Effector memory CD4-positive, alpha-beta T cell (primary cell): ENCODE measurements around the gene TRMU.

Experiments
- DNase-seq, 3 donors: peaks; one replicate each; pipeline ENCODE4 v3.0.0-alpha.2; 2020
- H3K27ac ChIP-seq: 2 replicates; pipeline ENCODE4 v1.7.0; 2013; ENCODE audit warnings: mild to moderate bottlenecking, low read length, moderate library complexity; ENCODE audit not compliant: insufficient read depth, poor library complexity, severe bottlenecking
- H3K27me3 ChIP-seq: replicated peaks from 2 replicates; pipeline ENCODE4 v1.7.0; 2013; ENCODE audit warnings: mild to moderate bottlenecking, low read length; ENCODE audit not compliant: insufficient read depth, control insufficient read depth, poor library complexity, severe bottlenecking
- H3K36me3 ChIP-seq: 2 replicates; pipeline ENCODE4 v1.7.0; 2013; ENCODE audit warnings: mild to moderate bottlenecking, low read length, moderate library complexity; ENCODE audit not compliant: control insufficient read depth, insufficient read depth
- H3K4me1 ChIP-seq: 2 replicates; pipeline ENCODE4 v1.7.0; 2013; ENCODE audit warnings: low read length, mild to moderate bottlenecking; ENCODE audit not compliant: control insufficient read depth, insufficient read depth, poor library complexity, severe bottlenecking
- H3K4me3 ChIP-seq: 2 replicates; pipeline ENCODE4 v1.7.0; 2013; ENCODE audit warnings: low read length, low read depth, mild to moderate bottlenecking; ENCODE audit not compliant: insufficient read depth, poor library complexity, severe bottlenecking
- H3K9me3 ChIP-seq: 2 replicates; pipeline ENCODE4 v1.7.0; 2013; ENCODE audit warnings: mild to moderate bottlenecking, low read length, moderate library complexity; ENCODE audit not compliant: control insufficient read depth

The TRMU gene

GRCh38 chr22:46362203-46362933 is 26.9 kb downstream of the TRMU start:
- H3K36me3 ChIP-seq = peaks cover 4% of the 10 kb centered on the region
- H3K4me1 ChIP-seq = no peaks in the 10 kb centered on the region
- DNase-seq = no peak
- H3K9me3 ChIP-seq = no peaks in the 10 kb centered on the region
- H3K27ac ChIP-seq = no peak overlapping the region
- H3K27me3 ChIP-seq = no peaks in the 10 kb centered on the region
- no peak overlapping the region for H3K4me3 ChIP-seq

GRCh38 chr22:46362934-46363515 is 27.5 kb downstream of the TRMU start:
- Histone ChIP-seq H3K27me3 (peaks cover 3% of the 10 kb centered on the region), H3K9me3 (no peaks in the 10 kb centered on the region), H3K27ac (no peak overlapping the region), H3K4me1 (no peaks in the 10 kb centered on the region), H3K36me3 (no peaks in the 10 kb centered on the region), H3K4me3 (no peak overlapping the region)
- DNase-seq = no peak

GRCh38 chr22:46363611-46364321 is 28.3 kb downstream of the TRMU start:
- Histone ChIP-seq H3K27me3 (peaks cover 3% of the 10 kb centered on the region), H3K9me3 (no peaks in the 10 kb centered on the region), H3K4me3 (no peak overlapping the region), H3K36me3 (no peaks in the 10 kb centered on the region), H3K4me1 (no peaks in the 10 kb centered on the region), H3K27ac (no peak overlapping the region)
- DNase-seq = no peak

GRCh38 chr22:46364341-46365165 is 29.0 kb downstream of the TRMU start:
- H3K9me3 ChIP-seq = no peaks in the 10 kb centered on the region
- peaks cover 3% of the 10 kb centered on the region for H3K27me3 ChIP-seq
- no peak overlapping the region for H3K4me3 ChIP-seq
- DNase-seq = no peak
- no peaks in the 10 kb centered on the region for H3K4me1 ChIP-seq
- H3K36me3 ChIP-seq = no peaks in the 10 kb centered on the region
- no peak overlapping the region for H3K27ac ChIP-seq

- no peak for DNase-seq
- peaks cover 2% of the 10 kb centered on the region for H3K4me1 ChIP-seq
- no peaks in the 10 kb centered on the region for H3K9me3 ChIP-seq
- H3K27ac ChIP-seq = no peak overlapping the region
- no peaks in the 10 kb centered on the region for H3K36me3 ChIP-seq
- peaks cover 3% of the 10 kb centered on the region for H3K27me3 ChIP-seq
- no peak overlapping the region for H3K4me3 ChIP-seq
Measured at GRCh38 chr22:46365166-46365624, 29.7 kb downstream of the TRMU start.

- no peaks in the 10 kb centered on the region for H3K9me3 ChIP-seq
- no peaks in the 10 kb centered on the region for H3K36me3 ChIP-seq
- H3K27me3 ChIP-seq = peaks cover 3% of the 10 kb centered on the region
- no peak for DNase-seq
- no peak overlapping the region for H3K4me3 ChIP-seq
- no peak overlapping the region for H3K27ac ChIP-seq
- H3K4me1 ChIP-seq = peaks cover 11% of the 10 kb centered on the region
Measured at GRCh38 chr22:46366327-46366731, 30.8 kb downstream of the TRMU start.

- no peak for DNase-seq
- Histone ChIP-seq H3K27ac (no peak overlapping the region), H3K27me3 (peaks cover 3% of the 10 kb centered on the region), H3K4me3 (peak overlapping the region; percentile 35), H3K9me3 (no peaks in the 10 kb centered on the region), H3K36me3 (no peaks in the 10 kb centered on the region), H3K4me1 (peaks cover 11% of the 10 kb centered on the region)
Measured at GRCh38 chr22:46366801-46367706, 31.5 kb downstream of the TRMU start.

- DNase-seq = peak; percentile 16 to 41 (median 36)
- H3K36me3 ChIP-seq = no peaks in the 10 kb centered on the region
- peak overlapping the region; percentile 35 for H3K4me3 ChIP-seq
- peaks cover 3% of the 10 kb centered on the region for H3K27me3 ChIP-seq
- H3K27ac ChIP-seq = no peak overlapping the region
- H3K9me3 ChIP-seq = no peaks in the 10 kb centered on the region
- H3K4me1 ChIP-seq = peaks cover 11% of the 10 kb centered on the region
Measured at GRCh38 chr22:46367707-46368191, 32.2 kb downstream of the TRMU start.

- Histone ChIP-seq H3K4me1 (peaks cover 12% of the 10 kb centered on the region), H3K9me3 (no peaks in the 10 kb centered on the region), H3K27ac (no peak overlapping the region), H3K27me3 (peaks cover 3% of the 10 kb centered on the region), H3K4me3 (no peak overlapping the region), H3K36me3 (no peaks in the 10 kb centered on the region)
- DNase-seq = no peak
Measured at GRCh38 chr22:46368422-46368821, 32.9 kb downstream of the TRMU start.
